ENCODE results near the gene SEPTIN8. TPM values are rescaled to one million over a fixed set of nuclear protein-coding genes. Genes with fewer than 3 reads are reported as not detected.
"Not testable (repeated sequence)": the region's sequence is repeated elsewhere in the genome, so short reads cannot be mapped to it uniquely, and the experiment has no call there.

SEPTIN8 gene
- polyA plus RNA-seq, 4 donors: 14.6 to 38.8 (median 26.3) TPM

- WGBS, 3 donors: 14 to 45% (median 21%) methylated on average over 2 of the region's 2 CpGs
- DNase-seq: peak; percentile 22 to 36
- H3K27ac ChIP-seq (ENCODE audit: low read depth in 1 of 3, low read length in 2 of 3): no peak overlapping the region
Observed at GRCh38 chr5:132808448-132808847, 31.4 kb upstream of the SEPTIN8 start.

GRCh38 chr5:132807163-132807838 lies 30.3 kb upstream of the SEPTIN8 start:
- no peak for FAIRE-seq
- DNase-seq: peak; percentile 97 to 98
- 22 to 47% (median 34%) methylated on average over 12 of the region's 12 CpGs for WGBS, 3 donors
- Histone ChIP-seq H3K27me3 (ENCODE audit: control insufficient read depth in 3 of 3, insufficient read depth in 3 of 3, low read length in 3 of 3) (peaks cover 0 to 6% (median 3%) of the 10 kb centered on the region in 3 donors), H3K36me3 (ENCODE audit: control insufficient read depth in 3 of 3, insufficient read depth in 2 of 3, low read depth in 1 of 3, low read length in 3 of 3) (no peaks in the 10 kb centered on the region), H3K4me3 (ENCODE audit: low read depth in 1 of 3, low read length in 3 of 3) (peak overlapping the region in 2 of 3 donors; percentile 35 to 36), H3K9me3 (ENCODE audit: control insufficient read depth in 2 of 2, insufficient read depth in 1 of 2, low read depth in 1 of 2, low read length in 1 of 2) (peaks cover 0 to 6% of the 10 kb centered on the region in 2 donors), H3K27ac (ENCODE audit: low read depth in 1 of 3, low read length in 2 of 3) (peak overlapping the region; percentile 74 to 84 (median 77)), H3K4me1 (ENCODE audit: control insufficient read depth in 3 of 3, insufficient read depth in 2 of 3, low read depth in 1 of 3, low read length in 2 of 3) (peaks cover 0 to 21% (median 0%) of the 10 kb centered on the region in 3 donors)

More at GRCh38 chr5:132808448-132808847, 31.4 kb upstream of the SEPTIN8 start:
- FAIRE-seq: no peak
- H3K4me1 ChIP-seq (ENCODE audit: control insufficient read depth in 3 of 3, insufficient read depth in 2 of 3, low read depth in 1 of 3, low read length in 2 of 3): peaks cover 0 to 21% (median 0%) of the 10 kb centered on the region in 3 donors
- H3K4me3 ChIP-seq (ENCODE audit: low read depth in 1 of 3, low read length in 3 of 3): no peak overlapping the region
- H3K9me3 ChIP-seq (ENCODE audit: control insufficient read depth in 2 of 2, insufficient read depth in 1 of 2, low read depth in 1 of 2, low read length in 1 of 2): no peaks in the 10 kb centered on the region
- H3K36me3 ChIP-seq (ENCODE audit: control insufficient read depth in 3 of 3, insufficient read depth in 2 of 3, low read depth in 1 of 3, low read length in 3 of 3): no peaks in the 10 kb centered on the region
- peaks cover 0 to 8% (median 3%) of the 10 kb centered on the region in 3 donors for H3K27me3 ChIP-seq (ENCODE audit: control insufficient read depth in 3 of 3, insufficient read depth in 3 of 3, low read length in 3 of 3)

GRCh38 chr5:132806804-132807162 lies 29.7 kb upstream of the SEPTIN8 start:
- not testable (repeated sequence) for H3K9me3 ChIP-seq (ENCODE audit: control insufficient read depth in 2 of 2, insufficient read depth in 1 of 2, low read depth in 1 of 2, low read length in 1 of 2); FAIRE-seq; H3K27me3 ChIP-seq (ENCODE audit: control insufficient read depth in 3 of 3, insufficient read depth in 3 of 3, low read length in 3 of 3); DNase-seq; H3K36me3 ChIP-seq (ENCODE audit: control insufficient read depth in 3 of 3, insufficient read depth in 2 of 3, low read depth in 1 of 3, low read length in 3 of 3)
- Histone ChIP-seq H3K27ac (ENCODE audit: low read depth in 1 of 3, low read length in 2 of 3) (peak overlapping the region; percentile 74 to 84 (median 77)), H3K4me1 (ENCODE audit: control insufficient read depth in 3 of 3, insufficient read depth in 2 of 3, low read depth in 1 of 3, low read length in 2 of 3) (peaks cover 0 to 21% (median 0%) of the 10 kb centered on the region in 3 donors), H3K4me3 (ENCODE audit: low read depth in 1 of 3, low read length in 3 of 3) (peak overlapping the region in 2 of 3 donors; percentile 35 to 36)
- WGBS, 3 donors: 21 to 68% (median 39%) methylated on average over 12 of the region's 12 CpGs

GRCh38 chr5:132805872-132806271 lies 28.8 kb upstream of the SEPTIN8 start:
- not testable (repeated sequence) for H3K36me3 ChIP-seq (ENCODE audit: control insufficient read depth in 3 of 3, insufficient read depth in 2 of 3, low read depth in 1 of 3, low read length in 3 of 3); H3K9me3 ChIP-seq (ENCODE audit: control insufficient read depth in 2 of 2, insufficient read depth in 1 of 2, low read depth in 1 of 2, low read length in 1 of 2); FAIRE-seq; H3K27me3 ChIP-seq (ENCODE audit: control insufficient read depth in 3 of 3, insufficient read depth in 3 of 3, low read length in 3 of 3); DNase-seq; H3K27ac ChIP-seq (ENCODE audit: low read depth in 1 of 3, low read length in 2 of 3); H3K4me3 ChIP-seq (ENCODE audit: low read depth in 1 of 3, low read length in 3 of 3)
- peaks cover 0 to 21% (median 0%) of the 10 kb centered on the region in 3 donors for H3K4me1 ChIP-seq (ENCODE audit: control insufficient read depth in 3 of 3, insufficient read depth in 2 of 3, low read depth in 1 of 3, low read length in 2 of 3)
- WGBS, 3 donors: 81 to 91% (median 91%) methylated on average over 6 of the region's 6 CpGs

DNA sequence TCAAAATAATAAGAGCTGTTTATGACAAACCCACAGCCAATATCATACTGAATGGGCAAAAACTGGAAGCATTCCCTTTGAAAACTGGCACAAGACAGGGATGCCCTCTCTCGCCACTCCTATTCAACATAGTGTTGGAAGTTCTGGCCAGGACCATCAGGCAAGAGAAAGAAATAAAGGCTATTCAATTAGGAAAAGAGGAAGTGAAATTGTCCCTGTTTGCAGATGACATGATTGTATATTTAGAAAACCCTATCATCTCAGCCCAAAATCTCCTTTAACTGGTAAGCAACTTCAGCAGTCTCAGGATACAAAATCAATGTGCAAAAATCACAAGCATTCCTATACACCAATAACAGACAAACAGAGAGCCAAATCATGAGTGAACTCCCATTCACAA lies 27.2 kb upstream of the SEPTIN8 start:
- H3K36me3 ChIP-seq (ENCODE audit: control insufficient read depth in 3 of 3, insufficient read depth in 2 of 3, low read depth in 1 of 3, low read length in 3 of 3); H3K27ac ChIP-seq (ENCODE audit: low read depth in 1 of 3, low read length in 2 of 3): not testable (repeated sequence)
- H3K4me1 ChIP-seq (ENCODE audit: control insufficient read depth in 3 of 3, insufficient read depth in 2 of 3, low read depth in 1 of 3, low read length in 2 of 3): peaks cover 0 to 16% (median 0%) of the 10 kb centered on the region in 3 donors

GRCh38 chr5:132802685-132803066 lies 25.6 kb upstream of the SEPTIN8 start:
- FAIRE-seq; H3K4me3 ChIP-seq (ENCODE audit: low read depth in 1 of 3, low read length in 3 of 3); H3K4me1 ChIP-seq (ENCODE audit: control insufficient read depth in 3 of 3, insufficient read depth in 2 of 3, low read depth in 1 of 3, low read length in 2 of 3); DNase-seq; H3K27ac ChIP-seq (ENCODE audit: low read depth in 1 of 3, low read length in 2 of 3); H3K9me3 ChIP-seq (ENCODE audit: control insufficient read depth in 2 of 2, insufficient read depth in 1 of 2, low read depth in 1 of 2, low read length in 1 of 2); H3K36me3 ChIP-seq (ENCODE audit: control insufficient read depth in 3 of 3, insufficient read depth in 2 of 3, low read depth in 1 of 3, low read length in 3 of 3); H3K27me3 ChIP-seq (ENCODE audit: control insufficient read depth in 3 of 3, insufficient read depth in 3 of 3, low read length in 3 of 3): not testable (repeated sequence)
- 70 to 75% (median 74%) methylated on average over 5 of the region's 5 CpGs for WGBS, 3 donors

More for the DNA sequence above, 27.2 kb upstream of the SEPTIN8 start:
- H3K27me3 ChIP-seq (ENCODE audit: control insufficient read depth in 3 of 3, insufficient read depth in 3 of 3, low read length in 3 of 3); H3K4me3 ChIP-seq (ENCODE audit: low read depth in 1 of 3, low read length in 3 of 3); DNase-seq; H3K9me3 ChIP-seq (ENCODE audit: control insufficient read depth in 2 of 2, insufficient read depth in 1 of 2, low read depth in 1 of 2, low read length in 1 of 2); FAIRE-seq: not testable (repeated sequence)
- 71 to 88% (median 88%) methylated on average over 1 of the region's 1 CpG for WGBS, 3 donors

- FAIRE-seq (no peak), DNase-seq (no peak)
- 73 to 79% (median 77%) methylated on average over 5 of the region's 5 CpGs for WGBS, 3 donors
Observed at GRCh38 chr5:132802044-132802684, 25.1 kb upstream of the SEPTIN8 start.

DNA sequence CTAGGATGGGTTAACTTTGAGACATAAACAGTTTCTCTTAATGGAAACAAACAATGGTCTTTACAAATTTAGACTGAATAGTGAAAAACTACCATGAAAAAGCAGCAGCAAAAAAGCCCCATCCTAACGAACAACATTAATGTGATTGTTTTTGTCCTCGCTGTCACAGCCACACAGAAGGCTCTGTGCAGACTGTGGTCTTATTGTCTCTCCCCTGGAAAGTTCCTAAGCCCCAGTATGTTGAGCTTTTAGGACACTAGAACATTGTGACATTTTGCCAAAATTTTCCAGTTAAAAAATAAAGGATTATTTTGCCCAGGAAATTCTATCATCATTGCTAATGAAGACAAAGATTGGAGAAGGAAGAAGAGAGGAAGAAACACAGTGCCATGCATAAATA lies 23.5 kb upstream of the SEPTIN8 start:
- H3K4me3 ChIP-seq (ENCODE audit: low read depth in 1 of 3, low read length in 3 of 3): no peak overlapping the region
- WGBS, 3 donors: 75 to 91% (median 86%) methylated on average over 2 of the region's 2 CpGs
- no peaks in the 10 kb centered on the region for H3K36me3 ChIP-seq (ENCODE audit: control insufficient read depth in 3 of 3, insufficient read depth in 2 of 3, low read depth in 1 of 3, low read length in 3 of 3)
- peaks cover 0 to 7% of the 10 kb centered on the region in 2 donors for H3K9me3 ChIP-seq (ENCODE audit: control insufficient read depth in 2 of 2, insufficient read depth in 1 of 2, low read depth in 1 of 2, low read length in 1 of 2)
- no peak for DNase-seq
- H3K27ac ChIP-seq (ENCODE audit: low read depth in 1 of 3, low read length in 2 of 3): no peak overlapping the region
- H3K27me3 ChIP-seq (ENCODE audit: control insufficient read depth in 3 of 3, insufficient read depth in 3 of 3, low read length in 3 of 3): no peaks in the 10 kb centered on the region
- no peak for FAIRE-seq
- H3K4me1 ChIP-seq (ENCODE audit: control insufficient read depth in 3 of 3, insufficient read depth in 2 of 3, low read depth in 1 of 3, low read length in 2 of 3): no peaks in the 10 kb centered on the region

More at GRCh38 chr5:132802044-132802684, 25.1 kb upstream of the SEPTIN8 start:
- H3K4me1 ChIP-seq (ENCODE audit: control insufficient read depth in 3 of 3, insufficient read depth in 2 of 3, low read depth in 1 of 3, low read length in 2 of 3): no peaks in the 10 kb centered on the region
- peaks cover 0 to 7% of the 10 kb centered on the region in 2 donors for H3K9me3 ChIP-seq (ENCODE audit: control insufficient read depth in 2 of 2, insufficient read depth in 1 of 2, low read depth in 1 of 2, low read length in 1 of 2)
- H3K4me3 ChIP-seq (ENCODE audit: low read depth in 1 of 3, low read length in 3 of 3): no peak overlapping the region
- no peak overlapping the region for H3K27ac ChIP-seq (ENCODE audit: low read depth in 1 of 3, low read length in 2 of 3)
- no peaks in the 10 kb centered on the region for H3K36me3 ChIP-seq (ENCODE audit: control insufficient read depth in 3 of 3, insufficient read depth in 2 of 3, low read depth in 1 of 3, low read length in 3 of 3)
- H3K27me3 ChIP-seq (ENCODE audit: control insufficient read depth in 3 of 3, insufficient read depth in 3 of 3, low read length in 3 of 3): no peaks in the 10 kb centered on the region

Data from small intestine (tissue), 7 donors.